Heart right ventricle (tissue), 16 donors: ENCODE measurements around the gene SMAD3. TPM values are rescaled to one million over a fixed set of nuclear protein-coding genes. Genes with fewer than 3 reads are reported as not detected.

Source experiments
- ATAC-seq, 8 donors: fragments of 200-7000 bp; cut with Tn5 transposase; one replicate each; pipeline ENCODE4 v1.9.1; 2020; ENCODE audit warnings: mild to moderate bottlenecking in 8 of 8, moderate library complexity in 8 of 8, moderate number of reproducible peaks in 1 of 8
- DNase-seq, 2 donors: peaks; one replicate each; pipeline ENCODE4 v3.0.0-alpha.2; 2020
- H3K27ac ChIP-seq, 10 donors: fragments of 200-600 bp; sonication (generic) in 2 of 10; one replicate each; pipeline versions ENCODE4 v1.5.0 to v1.8.0; 2020 to 2022; ENCODE audit warnings: mild to moderate bottlenecking in 3 of 10
- H3K27me3 ChIP-seq, 7 donors: fragments of 200-600 bp; one replicate each; pipeline ENCODE4 v1.8.0; 2021 to 2022; ENCODE audit warnings: mild to moderate bottlenecking in 2 of 7
- H3K36me3 ChIP-seq, 9 donors: fragments of 200-600 bp; sonication (generic) in 1 of 9; one replicate each; pipeline versions ENCODE4 v1.5.0 to v1.8.0; 2020 to 2022; ENCODE audit warnings: mild to moderate bottlenecking in 2 of 9
- H3K4me1 ChIP-seq, 9 donors: fragments of 200-600 bp; sonication (generic) in 1 of 9; one replicate each; pipeline versions ENCODE4 v1.5.0 to v1.8.0; 2020 to 2022; ENCODE audit warnings: mild to moderate bottlenecking in 4 of 9
- H3K4me3 ChIP-seq, 10 donors: fragments of 200-600 bp; sonication (generic) in 2 of 10; one replicate each; pipeline versions ENCODE4 v1.5.0 to v1.8.0; 2020 to 2022; ENCODE audit warnings: mild to moderate bottlenecking in 7 of 10, moderate library complexity in 2 of 10
- H3K9me3 ChIP-seq, 11 donors: fragments of 200-600 bp in 10 of 11; sonication (generic) in 2 of 11; one replicate each; pipeline versions ENCODE4 v1.5.0 to v1.8.0; 2013 to 2022; ENCODE audit warnings: mild to moderate bottlenecking in 2 of 11, control low read depth in 1 of 11, moderate library complexity in 1 of 11
- CTCF ChIP-seq, 9 donors: fragments of 200-600 bp; sonication (generic) in 2 of 9; IDR thresholded peaks; one replicate each; pipeline versions ENCODE4 v1.5.0 to v1.8.0; 2021 to 2022; ENCODE audit warnings: antibody characterized with exemption in 9 of 9, mild to moderate bottlenecking in 5 of 9, moderate library complexity in 1 of 9
- WGBS, 2 donors: extraction: QIAGEN DNeasy Blood & Tissue Kit; methylation state at CpG; one replicate each; pipeline ENCODE4 v1.1.7; 2013; ENCODE audit warnings: inconsistent platforms in 1 of 2; 5-methylcytosine and 5-hydroxymethylcytosine counted together
- intact Hi-C, 10 donors: fragments of 100-400 bp; cut with DNase I; formaldehyde crosslinking; loops; one replicate each; pipeline versions ENCODE4 v1.11.1 to v1.14.2; 2022
- polyA plus RNA-seq, 2 donors: library from polyadenylated mRNA; stranded (reverse); fragments of 200-250 nt; gene quantifications; one replicate each; pipeline ENCODE4 v1.2.3, GENCODE V29; 2013
- total RNA-seq, 10 donors: library from RNA; stranded (reverse); fragmentation: NEBNext Ultra II Directional in 3 of 10; extraction: Animal tissue kit (Norgen Biotek cat#: 25700) in 3 of 10; gene quantifications; one replicate each; pipeline versions ENCODE4 v1.2.1 to v1.2.4, GENCODE V29; 2021 to 2023
- donor health status: Arrhythmogenic right ventricular cardiomyopathy.
- donor health status: ischemic (EF 13 %, LVEDD 7.1; RV severe dilation, severe dysfunction).
- donor health status: healthy with polysubstance abuse.
- donor health status: DM: no; HTN: yes; CAD: no.
- donor health status: DM: no; HTN: no; CAD: no.
- donor health status: ischemic (EF 25% LVEDD 6.9; RV normal size, moderate dysfunction).
- donor health status: ischemic (EF 25% LVEDD 5.7; RV mildly dilated, moderate dysfunction).
- donor health status: healthy.
- donor health status: DM: yes; HTN: yes; CAD: no.
- donor health status: Ischemic cardiomyopathy.
- donor health status: ischemic (EF 35%, LVEDD 5.7; RV mildly dilated, moderate dysfunction).
- donor health status: nonischemic (EF 11% LVEDD 7.7; RV severe dilation, severe dysfunction).
- donor health status: DM: yes; HTN: yes; CAD: no.
- donor health status: PGD.
- donor health status: ischemic (EF 29% LVEDD 5.4; RV normal size, mild dysfunction).
- donor health status: nonischemic (EF 23%, LVEDD 6.1; RV moderate dilation, normal function).

Gene SMAD3
- total and polyA plus RNA-seq, 12 donors: 6.2 to 44.8 (median 15.5) TPM

- 76 to 79% methylated on average over 6 of the region's 6 CpGs for WGBS, 2 donors
- intact Hi-C loops: loop anchor here in 2 of 10 donors (5.0 kb wide), 2 partner anchors 41 to 81 kb away; partner anchors contain the start of gene SMAD3 (in 1 of the 2)
- H3K36me3 ChIP-seq: no peaks in the 10 kb centered on the region
- DNase-seq (no peak), ATAC-seq (peak in 1 of 8 donors; percentile 16)
- H3K9me3 ChIP-seq: no peaks in the 10 kb centered on the region
- H3K27ac ChIP-seq: peak overlapping the region in 5 of 10 donors; percentile 68 to 86 (median 75)
- H3K4me1 ChIP-seq: peaks cover 20 to 90% (median 59%) of the 10 kb centered on the region in 9 donors
- TF ChIP-seq CTCF (IDR thresholded peaks at IDR 0.05): no peak
- no peaks in the 10 kb centered on the region for H3K27me3 ChIP-seq
- H3K4me3 ChIP-seq: no peak overlapping the region
Measured at GRCh38 chr15:67148196-67148701, 82.8 kb downstream of the SMAD3 start.

GRCh38 chr15:67149068-67149772, 83.8 kb downstream of the SMAD3 start:
- intact Hi-C loops: loop anchor here in 2 of 10 donors (5.0 kb wide), 2 partner anchors 42 to 82 kb away; partner anchors contain the start of gene SMAD3 (in 1 of the 2)
- WGBS, 2 donors: 83 to 84% methylated on average over 6 of the region's 6 CpGs
- TF ChIP-seq CTCF (IDR thresholded peaks at IDR 0.05): no peak
- ATAC-seq (no peak), DNase-seq (no peak)
- no peaks in the 10 kb centered on the region for H3K9me3 ChIP-seq
- no peaks in the 10 kb centered on the region for H3K27me3 ChIP-seq
- peaks cover 20 to 82% (median 59%) of the 10 kb centered on the region in 9 donors for H3K4me1 ChIP-seq
- no peaks in the 10 kb centered on the region for H3K36me3 ChIP-seq
- peak overlapping the region in 9 of 10 donors; percentile 47 to 86 (median 73) for H3K27ac ChIP-seq
- no peak overlapping the region for H3K4me3 ChIP-seq

- intact Hi-C loops: loop anchor here in 2 of 10 donors (5.0 kb wide), 2 partner anchors 42 to 82 kb away; partner anchors contain the start of gene SMAD3 (in 1 of the 2)
Measured at GRCh38 chr15:67149773-67150022, 84.3 kb downstream of the SMAD3 start.

More at GRCh38 chr15:67149773-67150022, 84.3 kb downstream of the SMAD3 start:
- Histone ChIP-seq H3K4me1 (peaks cover 20 to 78% (median 55%) of the 10 kb centered on the region in 9 donors), H3K36me3 (no peaks in the 10 kb centered on the region), H3K4me3 (peak overlapping the region in 3 of 10 donors; percentile 12 to 18 (median 17)), H3K27ac (peak overlapping the region; percentile 3 to 86 (median 72)), H3K9me3 (no peaks in the 10 kb centered on the region), H3K27me3 (no peaks in the 10 kb centered on the region)
- no peak for TF ChIP-seq CTCF (IDR thresholded peaks at IDR 0.05)
- no peak for ATAC-seq
- no peak for DNase-seq
- 74 to 87% methylated on average over 1 of the region's 1 CpG for WGBS, 2 donors
